NCI-H1048 (cell line): ENCODE results near the gene TGFBR3.

Experiments used
- DNase-seq: peaks from one replicate; lab custom pipeline; 2025; lab: John Stamatoyannopoulos, UW

Gene TGFBR3

DNA sequence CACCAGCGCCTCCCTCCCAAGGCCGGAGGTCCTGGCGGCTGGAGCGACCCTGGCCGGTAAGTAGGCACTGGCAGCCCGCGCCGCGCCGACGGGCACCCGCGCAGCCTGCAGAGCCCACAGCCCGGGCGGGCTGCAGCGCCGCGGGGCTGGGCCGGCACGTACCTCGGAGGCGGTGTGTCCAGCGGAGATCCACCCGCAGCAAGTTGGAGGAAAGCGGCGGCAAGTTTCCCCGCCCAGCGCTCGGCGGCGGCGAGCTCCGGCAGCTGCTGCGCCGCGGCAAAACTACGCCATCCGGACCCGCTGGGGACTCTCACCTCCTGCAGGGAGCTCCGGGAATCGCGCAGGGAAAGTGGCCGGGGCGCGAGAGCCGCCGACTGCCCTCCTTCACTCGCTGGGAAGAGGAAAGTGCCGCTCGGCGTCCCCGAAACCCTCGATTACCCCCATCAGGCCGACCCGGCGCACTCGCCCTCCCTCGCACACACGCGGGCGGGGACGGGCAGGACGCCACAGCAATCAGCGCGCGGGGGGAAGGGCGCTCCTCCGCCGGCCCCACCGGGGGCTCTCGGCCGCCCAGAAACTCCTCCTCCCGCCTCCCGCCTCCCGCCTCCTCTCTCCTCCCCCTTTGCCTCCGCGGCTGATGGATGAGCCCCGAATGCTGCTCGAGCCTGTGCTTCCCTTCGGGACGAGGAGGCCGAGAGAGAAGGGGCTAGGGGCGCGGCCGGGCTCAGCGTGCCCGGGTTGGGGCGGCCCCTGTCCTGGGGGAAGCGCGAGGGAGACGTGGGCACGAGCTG lies at the start of gene TGFBR3:
Gene TGFBR3 (minus strand): TSS at position 436 of the 791 bp plus-strand sequence. CDS start 24,620 bp downstream, outside the sequence.
- peak; percentile 62 for DNase-seq

DNA sequence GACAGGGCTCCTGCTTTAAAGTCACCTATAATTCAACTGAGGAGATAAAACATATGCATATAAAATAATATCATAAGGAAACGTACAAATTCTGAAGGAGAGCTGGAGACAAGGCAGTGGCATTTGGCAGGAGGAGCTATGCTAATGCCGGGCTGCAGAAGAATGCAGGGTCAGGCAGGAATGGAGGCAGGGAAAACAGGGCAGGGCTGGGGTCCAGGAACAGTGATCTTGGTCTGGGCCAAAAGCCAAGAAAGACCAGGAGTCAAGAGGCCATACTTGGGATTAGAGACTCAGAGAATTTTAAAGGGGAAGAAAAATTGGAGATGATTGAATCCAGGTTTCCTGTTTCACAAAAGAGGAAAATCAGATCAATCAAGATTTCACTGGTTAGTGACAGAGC lies 43.3 kb upstream of the TGFBR3 start:
- no peak for DNase-seq

DNA sequence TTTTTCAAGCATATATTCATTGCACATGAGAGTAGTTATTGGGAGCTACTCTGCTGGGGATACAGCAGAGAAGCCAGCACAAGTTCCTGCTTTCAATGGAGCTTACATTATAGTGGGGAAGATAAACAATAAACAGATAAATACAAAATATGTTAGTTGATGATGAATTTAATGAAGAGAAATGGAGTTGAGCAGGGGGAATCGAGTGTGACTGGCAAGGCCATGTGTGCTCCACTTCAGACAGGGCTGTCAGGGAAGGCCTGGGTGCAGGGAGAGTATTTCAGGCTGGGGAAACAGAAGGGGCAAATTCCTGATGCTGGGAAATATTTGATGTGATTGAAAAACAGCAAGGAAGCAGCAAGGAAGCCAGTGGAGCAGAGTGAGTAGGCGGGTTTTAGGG lies 42.1 kb upstream of the TGFBR3 start:
- no peak for DNase-seq

DNA sequence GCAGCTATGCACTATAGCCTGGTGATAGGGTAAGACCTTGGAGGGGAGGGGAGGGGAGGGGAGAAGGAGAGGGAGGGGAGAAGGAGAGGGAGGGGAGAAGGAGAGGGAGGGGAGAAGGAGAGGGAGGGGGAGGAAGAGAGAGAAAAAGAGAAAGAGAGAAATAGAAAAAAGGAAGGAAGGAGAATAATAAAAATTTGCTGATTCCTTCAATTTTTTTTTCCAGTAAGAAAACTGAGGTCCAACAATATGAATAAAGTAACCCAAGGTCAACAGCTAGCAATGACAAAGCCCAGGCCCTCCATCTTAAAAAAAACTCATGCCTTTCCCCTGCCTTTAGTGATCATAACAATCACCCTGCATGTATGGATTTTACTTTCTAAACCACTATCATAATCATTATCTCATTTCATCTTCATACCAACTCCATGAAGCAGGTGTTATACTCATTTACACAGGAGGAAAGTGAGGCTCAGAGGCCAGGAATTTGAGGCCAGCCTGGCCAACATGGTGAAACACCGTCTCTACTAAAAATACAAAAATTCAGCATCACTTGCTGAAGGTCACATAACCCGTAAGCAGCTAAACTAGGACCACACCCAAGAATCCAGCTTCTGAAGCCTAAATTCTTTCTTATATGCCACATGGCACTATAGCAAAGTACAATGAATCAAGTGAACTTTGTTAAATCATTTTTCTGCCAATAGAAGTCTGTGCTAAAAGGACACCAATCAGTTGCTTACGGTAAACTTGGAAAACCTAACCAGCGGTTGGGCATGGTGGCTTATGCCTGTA lies 39.9 kb upstream of the TGFBR3 start:
- no peak for DNase-seq

DNA sequence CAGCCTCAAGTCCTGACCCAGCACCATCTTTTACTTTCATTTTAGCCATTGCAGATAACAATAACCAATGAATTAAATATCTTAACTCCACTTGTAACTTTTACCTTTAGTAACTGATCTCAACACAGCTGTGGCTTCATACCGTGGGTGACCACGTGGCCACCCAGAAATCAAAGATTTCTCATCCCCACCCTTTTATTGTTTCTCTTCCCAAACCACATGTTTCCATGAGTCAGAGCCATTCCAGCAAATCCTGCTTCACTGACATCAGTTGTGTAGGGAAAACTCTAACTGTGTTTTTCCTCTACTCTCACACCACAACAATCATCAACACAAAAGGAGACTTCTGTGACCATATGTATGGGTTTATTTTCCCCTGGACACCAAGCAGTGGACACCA lies 38.2 kb upstream of the TGFBR3 start:
- no peak for DNase-seq

DNA sequence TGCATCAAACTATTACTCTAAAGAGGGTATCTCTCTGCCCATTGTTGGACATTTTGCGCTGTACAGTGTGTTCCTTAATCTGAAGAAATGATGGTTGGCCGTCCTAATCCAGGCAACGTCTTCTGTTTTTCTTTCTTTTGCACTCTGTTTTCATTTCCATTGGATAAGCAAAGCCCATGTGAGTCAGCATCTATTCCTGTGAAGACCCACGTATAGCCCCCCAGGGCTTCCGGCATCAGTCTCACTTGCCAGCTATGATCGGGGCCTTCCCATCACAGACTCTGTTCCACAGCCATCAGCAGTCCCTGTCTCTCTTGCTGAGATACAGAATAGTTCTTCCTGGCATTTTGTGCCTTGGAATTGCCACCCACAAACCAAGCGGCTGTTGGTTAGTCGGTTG lies 34.0 kb upstream of the TGFBR3 start:
- DNase-seq: no peak

DNA sequence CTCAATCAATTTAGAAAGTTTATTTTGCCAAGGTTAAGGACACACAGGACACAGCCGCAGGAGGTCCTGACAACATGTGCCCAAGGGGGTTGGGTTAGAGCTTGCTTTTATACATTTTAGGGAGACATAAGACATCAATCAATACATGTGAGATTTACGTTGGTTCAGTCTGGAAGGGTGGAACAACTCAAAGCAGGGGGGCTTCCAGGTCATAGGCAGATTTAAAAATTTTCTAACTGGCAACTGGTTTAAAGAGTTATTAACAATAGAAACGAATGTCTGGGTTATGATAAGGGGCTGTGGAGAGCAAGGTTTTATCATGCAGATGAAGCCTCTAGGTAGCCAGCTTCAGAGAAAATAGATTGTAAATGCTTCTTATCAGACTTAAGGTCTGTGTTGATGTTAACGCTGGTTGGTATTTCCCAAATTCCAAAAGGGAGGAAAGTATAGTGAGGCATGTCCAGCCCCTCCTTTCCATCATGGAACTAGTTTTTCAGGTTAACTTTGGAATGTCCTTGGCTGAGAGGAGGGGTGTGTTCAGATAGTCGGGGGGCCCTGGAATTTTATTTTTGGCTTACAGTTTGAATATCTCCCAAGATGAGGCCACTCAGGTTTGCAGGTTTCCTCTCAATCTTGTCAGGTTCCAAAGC lies 31.0 kb upstream of the TGFBR3 start:
- no peak for DNase-seq

DNA sequence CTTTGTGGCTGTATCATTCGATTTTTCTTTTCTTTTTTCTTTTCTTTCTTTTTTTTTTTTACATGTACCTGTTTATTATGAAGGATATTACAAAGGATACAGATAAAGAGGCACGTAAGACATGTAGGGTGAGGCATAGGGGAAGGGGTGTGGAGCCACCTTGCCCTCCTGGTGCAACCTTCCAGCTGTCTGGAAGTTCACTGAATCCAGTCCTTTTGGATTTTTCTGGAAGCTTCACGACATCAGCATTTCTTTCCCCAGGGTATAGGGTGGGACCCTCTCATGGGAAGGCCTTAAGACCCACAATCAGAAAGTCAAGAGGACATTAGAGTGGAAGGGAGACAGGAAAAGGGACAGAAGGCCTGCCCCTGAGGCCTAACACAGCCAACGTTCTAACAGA lies 30.1 kb upstream of the TGFBR3 start:
- DNase-seq: no peak

DNA sequence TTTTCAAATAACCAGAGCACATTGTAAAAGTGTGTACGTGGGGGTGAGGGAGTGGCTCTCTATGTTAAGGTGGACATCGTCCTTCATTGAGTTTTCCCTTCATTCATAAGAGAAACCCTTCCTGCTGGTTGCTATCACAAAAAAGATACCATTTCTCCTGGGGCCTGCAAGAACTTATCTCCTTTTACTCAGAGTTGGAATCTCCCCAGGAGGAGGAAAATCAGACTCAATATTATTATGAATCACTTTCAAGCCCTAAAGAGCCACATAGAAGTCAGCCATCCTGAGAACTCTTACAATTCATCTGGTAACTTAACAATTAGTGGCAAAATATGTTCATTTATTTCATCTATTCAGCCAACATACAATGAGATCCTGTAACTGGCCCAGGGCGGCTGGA lies 27.1 kb upstream of the TGFBR3 start:
- no peak for DNase-seq

DNA sequence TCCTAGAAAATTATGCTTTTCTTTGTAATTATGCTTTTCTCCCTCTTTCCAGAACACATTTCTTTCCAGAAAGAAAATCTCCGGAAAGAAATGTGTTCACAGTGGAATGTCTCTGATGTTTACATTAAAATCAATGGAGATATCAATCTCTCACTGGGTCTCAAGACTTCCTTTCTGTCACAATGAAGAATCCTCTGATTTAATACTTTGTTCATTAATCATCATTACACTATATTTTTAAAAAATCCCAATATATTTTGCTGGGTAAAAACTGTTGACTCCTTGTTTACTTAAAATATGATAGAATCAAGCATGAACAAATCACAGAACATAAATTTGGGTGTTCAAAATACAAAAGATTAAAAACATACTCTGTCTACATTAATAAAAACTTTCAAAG lies 26.3 kb upstream of the TGFBR3 start:
- DNase-seq: no peak

DNA sequence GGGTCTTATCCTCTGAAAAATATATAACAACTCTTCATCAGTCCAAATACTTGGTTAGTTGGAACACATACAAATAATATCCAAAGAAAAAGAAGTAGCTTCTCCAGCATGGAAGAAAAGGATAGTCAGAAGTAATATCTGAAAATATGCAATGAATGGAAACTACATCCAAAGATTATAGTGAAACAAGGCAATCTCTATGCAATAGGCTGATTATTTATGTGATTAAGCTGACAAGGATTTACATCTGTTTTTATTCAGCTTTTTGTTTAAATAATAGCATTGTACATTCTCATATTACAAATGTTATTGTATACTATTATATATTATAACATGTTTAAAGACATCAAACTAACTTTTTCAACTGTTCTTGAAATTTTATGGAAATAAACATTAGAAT lies 15.3 kb upstream of the TGFBR3 start:
- no peak for DNase-seq

DNA sequence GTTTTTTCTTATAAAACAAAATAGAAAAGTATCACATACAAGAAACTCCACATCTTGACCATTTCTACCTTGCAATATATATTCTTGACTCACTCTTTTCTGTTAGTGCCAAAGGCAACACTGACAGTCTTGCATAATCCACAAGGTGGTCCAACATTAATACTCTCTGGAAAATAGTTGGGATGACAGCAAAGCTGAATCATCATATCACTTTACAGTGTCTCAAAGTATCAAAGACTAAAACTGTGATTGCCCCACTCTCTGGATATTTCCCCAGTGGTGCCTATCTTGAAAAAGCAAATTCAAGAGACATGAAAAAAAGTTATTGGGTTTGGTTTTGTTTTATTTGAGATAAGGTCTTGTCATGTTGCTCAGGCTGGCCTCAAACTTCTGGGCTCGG lies 14.6 kb upstream of the TGFBR3 start:
- no peak for DNase-seq

DNA sequence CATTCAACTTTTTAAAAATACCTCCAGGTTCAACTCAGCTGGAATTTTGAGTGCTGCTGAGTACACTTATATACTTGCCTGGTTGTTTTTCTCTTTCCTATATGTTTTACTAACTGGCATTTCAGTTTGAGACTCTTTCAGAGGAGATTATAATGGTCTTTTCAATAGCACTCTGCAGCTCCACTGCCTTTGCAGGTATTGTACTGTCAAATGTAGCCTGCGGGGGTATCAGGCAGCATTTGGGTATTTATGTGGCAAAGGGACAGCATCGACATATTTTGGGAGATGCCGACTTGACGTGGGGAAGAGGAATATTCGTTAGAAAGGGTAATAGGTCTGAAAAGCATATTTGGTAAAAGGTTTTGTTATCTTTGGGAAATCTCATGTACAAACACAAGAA lies 11.1 kb upstream of the TGFBR3 start:
- no peak for DNase-seq

DNA sequence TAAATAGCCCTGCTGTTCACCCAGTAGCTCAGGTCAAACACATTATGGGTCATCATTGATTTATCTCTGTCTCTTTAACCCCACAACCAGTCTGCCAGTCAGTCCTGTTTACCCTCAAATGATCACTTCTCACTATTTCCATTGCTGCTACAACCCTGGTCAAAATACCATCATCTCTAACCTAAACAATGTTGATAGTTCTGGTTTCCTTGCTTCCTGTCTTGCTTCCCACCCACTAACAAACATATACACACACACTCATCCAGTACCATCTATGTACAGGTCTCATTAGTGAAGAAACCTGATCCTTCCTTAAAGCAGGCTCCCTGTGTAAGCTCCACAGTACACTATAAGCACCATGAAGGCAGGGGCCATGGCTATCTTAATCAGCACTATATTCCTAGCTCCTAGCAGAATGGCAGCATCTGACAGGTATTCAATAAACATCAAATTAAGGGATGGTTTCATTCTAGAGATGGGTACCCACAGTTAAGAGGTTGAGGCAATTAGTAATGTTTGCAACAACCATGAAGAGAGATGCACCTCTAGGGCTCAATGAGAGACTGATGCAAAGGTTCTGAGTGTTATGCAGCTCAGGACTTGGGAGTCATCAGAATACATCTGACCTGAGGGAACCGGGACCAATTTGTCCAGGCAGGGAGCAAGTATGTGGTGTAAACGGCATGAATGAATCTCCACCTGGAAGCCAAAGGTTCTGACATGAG lies 10.0 kb upstream of the TGFBR3 start:
- no peak for DNase-seq

DNA sequence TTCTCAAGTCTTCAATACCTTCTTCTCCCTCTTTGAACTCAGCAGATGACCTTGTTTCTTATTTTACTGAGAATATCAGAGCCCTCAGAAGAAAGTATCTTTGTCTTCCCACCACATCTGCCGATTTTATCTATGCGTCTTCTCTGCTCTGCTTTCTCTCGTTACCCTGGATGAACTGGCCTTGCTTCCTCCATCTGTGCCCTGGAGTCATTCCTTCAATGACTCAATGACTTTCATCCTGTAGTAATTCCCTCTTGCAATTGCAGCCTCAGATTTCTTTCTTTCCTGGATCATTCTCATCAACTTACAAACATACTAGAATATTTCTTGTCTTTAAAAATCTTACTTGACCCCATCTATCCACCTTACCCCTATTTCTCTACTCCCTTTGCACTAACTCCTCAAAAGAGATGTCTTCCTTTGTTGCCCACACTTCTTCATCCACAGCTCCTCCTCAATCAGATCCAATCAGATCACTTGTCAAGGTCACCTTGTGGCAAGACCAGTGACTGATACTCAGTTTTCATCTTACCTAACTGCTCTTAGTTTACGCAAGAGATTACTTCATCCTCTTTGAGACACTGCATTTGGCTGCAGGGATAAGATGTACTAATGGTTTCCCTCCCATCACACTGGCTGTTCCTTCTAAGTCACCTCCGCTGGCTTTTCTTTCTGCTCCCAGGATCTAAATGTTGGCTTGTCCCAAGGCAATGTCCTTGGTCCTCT lies 8.2 kb upstream of the TGFBR3 start:
- no peak for DNase-seq

DNA sequence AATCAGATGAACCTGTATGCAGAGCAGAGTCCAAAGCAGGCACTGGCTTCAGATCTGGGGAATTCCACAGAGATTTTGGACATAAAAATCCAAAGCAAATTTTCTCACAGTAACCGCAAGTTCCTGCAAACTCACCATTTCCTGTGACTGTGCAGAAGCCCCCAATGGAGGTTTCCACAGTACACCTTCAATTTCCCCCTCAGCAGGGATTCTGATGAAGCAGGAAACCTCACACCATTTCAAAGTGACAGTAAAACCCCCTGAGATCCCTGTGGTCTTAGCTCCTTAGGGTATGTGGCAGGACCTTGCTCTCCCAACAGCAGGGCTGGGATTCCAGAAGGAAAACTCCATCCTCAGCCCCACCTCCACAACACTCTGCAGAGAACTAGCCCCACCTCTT lies 6.0 kb upstream of the TGFBR3 start:
- no peak for DNase-seq

DNA sequence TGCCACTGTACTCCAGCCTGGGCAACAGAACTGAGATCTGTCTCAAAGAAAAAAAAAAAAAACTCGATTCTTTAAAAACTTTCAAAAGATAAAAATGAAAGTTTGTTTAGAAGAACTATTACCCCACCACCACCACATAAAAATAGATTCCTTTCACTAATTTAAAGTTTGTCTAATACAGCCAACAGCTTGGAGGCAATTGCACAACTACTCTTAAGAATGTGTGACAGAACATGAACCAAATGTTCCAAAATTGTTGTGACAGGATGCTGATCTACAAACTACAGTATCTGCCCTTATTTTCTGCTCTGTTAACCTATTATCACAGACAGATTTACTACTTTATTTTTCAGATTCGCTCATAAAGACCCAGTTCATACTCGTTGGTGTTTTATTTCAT lies 5.5 kb upstream of the TGFBR3 start:
- no peak for DNase-seq

DNA sequence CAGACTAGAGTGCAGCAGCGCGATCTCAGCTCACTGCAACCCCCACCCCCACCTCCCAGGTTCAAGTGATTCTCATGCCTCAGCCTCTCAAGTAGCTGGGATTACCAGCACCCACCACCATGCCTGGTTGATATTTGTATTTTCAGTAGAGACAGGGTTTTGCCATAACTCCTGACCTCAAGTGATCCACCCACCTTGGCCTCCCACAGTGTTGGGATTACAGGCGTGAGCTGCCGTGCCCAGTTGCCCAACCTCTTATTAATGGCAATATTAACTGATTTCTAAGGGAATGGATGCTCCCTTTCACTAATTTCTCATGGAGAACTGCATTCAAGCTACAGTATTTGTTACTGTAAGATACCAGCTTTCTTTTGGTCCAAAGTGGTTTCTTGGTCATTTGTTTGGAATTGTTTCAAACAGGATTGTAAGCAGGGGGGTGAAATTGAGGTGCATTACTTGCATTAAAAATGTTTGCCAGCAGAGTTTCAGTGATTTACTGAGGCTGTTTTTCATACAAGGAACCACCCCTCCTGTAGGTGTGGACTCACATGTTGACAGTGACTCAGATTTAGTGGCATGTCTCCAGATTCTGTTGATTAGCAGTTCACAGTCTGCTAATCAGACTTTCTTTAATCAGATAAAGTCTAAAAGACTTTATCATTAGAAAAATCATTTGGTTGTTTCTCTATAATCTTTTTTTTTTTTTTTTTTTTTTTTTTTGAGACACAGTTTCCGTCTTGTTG lies 3.9 kb upstream of the TGFBR3 start:
- DNase-seq: no peak

DNA sequence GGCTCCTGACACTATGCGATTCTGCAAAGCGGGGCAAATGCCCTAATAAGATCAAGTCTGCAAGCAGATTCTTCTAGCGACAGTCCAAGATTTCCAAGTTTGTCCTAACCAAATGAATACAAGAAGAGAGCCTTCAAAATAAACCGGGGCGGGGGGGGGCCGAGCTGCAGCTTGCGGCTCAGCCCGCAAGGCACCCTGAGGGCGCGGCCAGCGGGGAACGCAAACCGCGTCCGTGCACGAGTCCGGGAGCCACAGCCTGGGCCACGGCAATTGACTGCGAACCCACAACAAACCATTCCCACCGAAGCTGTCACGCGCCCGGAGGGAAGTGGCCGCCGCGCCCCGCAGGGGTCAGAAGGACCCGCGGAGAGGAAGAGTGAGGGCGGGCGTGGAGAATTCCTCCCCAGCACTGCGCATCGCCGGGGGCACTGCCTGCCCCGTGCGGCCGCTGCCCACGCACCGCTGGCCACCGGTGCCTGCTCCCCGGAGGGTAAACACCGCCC lies 687 bp downstream of the TGFBR3 start:
- DNase-seq: no peak

DNA sequence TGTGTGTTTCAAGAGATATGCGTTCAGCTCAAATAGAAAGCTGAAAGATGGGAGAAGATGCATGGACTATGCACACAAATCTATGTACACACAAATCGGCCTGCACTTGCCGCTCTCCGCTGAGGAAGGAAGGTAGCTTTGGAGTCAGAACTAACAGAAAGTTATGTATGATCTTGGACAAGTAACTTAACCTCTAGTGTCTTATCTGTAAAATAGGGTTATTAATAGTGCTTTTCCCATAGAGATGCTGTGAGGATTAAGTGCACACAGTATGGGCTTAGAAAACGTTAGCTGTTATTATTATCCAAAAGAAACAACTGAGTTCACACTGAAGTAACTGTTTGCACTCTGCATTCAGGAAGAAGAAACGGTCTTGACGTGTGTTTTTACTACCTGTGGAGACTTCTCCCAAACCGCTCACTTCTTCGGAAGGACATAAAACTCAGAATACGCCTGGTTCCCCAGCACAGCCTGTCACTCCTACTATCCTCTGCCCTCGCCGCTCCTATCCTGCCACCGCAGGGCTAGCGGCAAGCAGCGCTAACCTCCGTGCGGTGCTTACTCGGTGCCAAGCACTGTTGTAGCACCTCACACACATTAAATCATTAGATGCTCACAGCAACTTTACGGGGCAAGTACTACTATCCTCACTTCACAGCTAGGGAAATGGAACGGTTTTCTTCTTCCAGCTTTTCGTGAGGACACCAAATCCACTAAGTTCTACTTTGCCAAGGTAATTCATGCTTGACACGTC lies 1.3 kb downstream of the TGFBR3 start:
- no peak for DNase-seq
